Activated naive CD4-positive, alpha-beta T cell treated with anti-CD3 and anti-CD28 coated beads, Interleukin-2, amount 50 U/mL, for 16 hours (primary cell): ENCODE data around the gene HTR2A.
A peak's percentile ranks its signal among the peaks of the same experiment; 100 is the strongest.

Source experiments
- DNase-seq: peaks from one replicate; pipeline ENCODE4 v3.0.0-alpha.2; 2020

HTR2A gene

GRCh38 chr13:46896341-46897137, at the start of gene HTR2A:
HTR2A (minus strand) TSS chr13:46897053; CDS start chr13:46895906, 1,147 bp downstream.
- no peak for DNase-seq

GRCh38 chr13:46936525-46936924, 39.7 kb upstream of the HTR2A start:
- DNase-seq: no peak

- no peak for DNase-seq
These were observed 37.9 kb upstream of the HTR2A start for GRCh38 chr13:46934749-46935148.

- DNase-seq: no peak
These were observed 30.2 kb upstream of the HTR2A start for GRCh38 chr13:46926916-46927590.

- no peak for DNase-seq
These were observed 28.6 kb upstream of the HTR2A start for GRCh38 chr13:46925486-46925885.

GRCh38 chr13:46914341-46914740, 17.5 kb upstream of the HTR2A start:
- no peak for DNase-seq

- no peak for DNase-seq
These were observed 16.9 kb upstream of the HTR2A start for GRCh38 chr13:46913757-46914156.

GRCh38 chr13:46909042-46909441, 12.2 kb upstream of the HTR2A start:
- no peak for DNase-seq

- no peak for DNase-seq
These were observed 11.6 kb upstream of the HTR2A start for GRCh38 chr13:46908501-46908900.

GRCh38 chr13:46906405-46906804, 9.6 kb upstream of the HTR2A start:
- no peak for DNase-seq

- DNase-seq: no peak
These were observed 8.4 kb upstream of the HTR2A start for GRCh38 chr13:46905249-46905648.

GRCh38 chr13:46903748-46904147, 6.9 kb upstream of the HTR2A start:
- DNase-seq: no peak

GRCh38 chr13:46901721-46902120, 4.9 kb upstream of the HTR2A start:
- DNase-seq: no peak

GRCh38 chr13:46899801-46900200, 2.9 kb upstream of the HTR2A start:
- DNase-seq: no peak

- DNase-seq: no peak
These were observed 1.5 kb downstream of the HTR2A start for GRCh38 chr13:46895381-46895780.

GRCh38 chr13:46894568-46894967, 2.3 kb downstream of the HTR2A start:
- no peak for DNase-seq

GRCh38 chr13:46893798-46894560, 2.9 kb downstream of the HTR2A start:
- DNase-seq: peak; percentile 67

- DNase-seq: no peak
These were observed 3.6 kb downstream of the HTR2A start for GRCh38 chr13:46893221-46893740.

- DNase-seq: no peak
These were observed 11.8 kb downstream of the HTR2A start for GRCh38 chr13:46885018-46885417.

GRCh38 chr13:46884531-46884930, 12.3 kb downstream of the HTR2A start:
- DNase-seq: no peak

GRCh38 chr13:46881621-46882020, 15.2 kb downstream of the HTR2A start:
- DNase-seq: no peak

- no peak for DNase-seq
These were observed 22.8 kb downstream of the HTR2A start for GRCh38 chr13:46874006-46874405.

- DNase-seq: no peak
These were observed 25.3 kb downstream of the HTR2A start for GRCh38 chr13:46871557-46871956.
